GM21528 (cell line): ENCODE measurements around the gene HRAS.
"Not testable (repeated sequence)": the region's sequence is repeated elsewhere in the genome, so short reads cannot be mapped to it uniquely, and the experiment has no call there.

ENCODE experiments used
- ATAC-seq: cut with Tn5 transposase; IDR thresholded peaks from one replicate; pipeline ENCODE4 v1.9.1; 2021; ENCODE audit warnings: mild to moderate bottlenecking, moderate library complexity; ENCODE audit not compliant: unreplicated experiment, low FRiP score

The HRAS gene

GRCh38 chr11:534396-535209 lies 773 bp downstream of the HRAS start:
- ATAC-seq = no peak

- ATAC-seq = no peak
Measured at GRCh38 chr11:533586-534395, 1.6 kb downstream of the HRAS start.

GRCh38 chr11:532986-533585 lies 2.3 kb downstream of the HRAS start:
- no peak for ATAC-seq

- ATAC-seq = no peak
Measured at GRCh38 chr11:532527-532985, 2.8 kb downstream of the HRAS start.

GRCh38 chr11:531919-532526 lies 3.4 kb downstream of the HRAS start:
- no peak for ATAC-seq

- no peak for ATAC-seq
Measured at GRCh38 chr11:530960-531831, 4.2 kb downstream of the HRAS start.

- ATAC-seq = no peak
Measured at GRCh38 chr11:529728-530411, 5.5 kb downstream of the HRAS start.

- ATAC-seq = no peak
Measured at GRCh38 chr11:528815-529727, 6.3 kb downstream of the HRAS start.

GRCh38 chr11:528166-528814 lies 7.1 kb downstream of the HRAS start:
- no peak for ATAC-seq

- no peak for ATAC-seq
Measured at GRCh38 chr11:526192-526591, 9.2 kb downstream of the HRAS start.

- no peak for ATAC-seq
Measured at GRCh38 chr11:521177-521688, 14.1 kb downstream of the HRAS start.

- no peak for ATAC-seq
Measured at GRCh38 chr11:520428-521176, 14.8 kb downstream of the HRAS start.

GRCh38 chr11:518463-519202 lies 16.7 kb downstream of the HRAS start:
- peak; percentile 81 for ATAC-seq

- not testable (repeated sequence) for ATAC-seq
Measured at GRCh38 chr11:516918-517685, 18.3 kb downstream of the HRAS start.

- no peak for ATAC-seq
Measured at GRCh38 chr11:516400-516799, 19.0 kb downstream of the HRAS start.
